ENCODE data around the gene DDX41.

The DDX41 gene

DNA sequence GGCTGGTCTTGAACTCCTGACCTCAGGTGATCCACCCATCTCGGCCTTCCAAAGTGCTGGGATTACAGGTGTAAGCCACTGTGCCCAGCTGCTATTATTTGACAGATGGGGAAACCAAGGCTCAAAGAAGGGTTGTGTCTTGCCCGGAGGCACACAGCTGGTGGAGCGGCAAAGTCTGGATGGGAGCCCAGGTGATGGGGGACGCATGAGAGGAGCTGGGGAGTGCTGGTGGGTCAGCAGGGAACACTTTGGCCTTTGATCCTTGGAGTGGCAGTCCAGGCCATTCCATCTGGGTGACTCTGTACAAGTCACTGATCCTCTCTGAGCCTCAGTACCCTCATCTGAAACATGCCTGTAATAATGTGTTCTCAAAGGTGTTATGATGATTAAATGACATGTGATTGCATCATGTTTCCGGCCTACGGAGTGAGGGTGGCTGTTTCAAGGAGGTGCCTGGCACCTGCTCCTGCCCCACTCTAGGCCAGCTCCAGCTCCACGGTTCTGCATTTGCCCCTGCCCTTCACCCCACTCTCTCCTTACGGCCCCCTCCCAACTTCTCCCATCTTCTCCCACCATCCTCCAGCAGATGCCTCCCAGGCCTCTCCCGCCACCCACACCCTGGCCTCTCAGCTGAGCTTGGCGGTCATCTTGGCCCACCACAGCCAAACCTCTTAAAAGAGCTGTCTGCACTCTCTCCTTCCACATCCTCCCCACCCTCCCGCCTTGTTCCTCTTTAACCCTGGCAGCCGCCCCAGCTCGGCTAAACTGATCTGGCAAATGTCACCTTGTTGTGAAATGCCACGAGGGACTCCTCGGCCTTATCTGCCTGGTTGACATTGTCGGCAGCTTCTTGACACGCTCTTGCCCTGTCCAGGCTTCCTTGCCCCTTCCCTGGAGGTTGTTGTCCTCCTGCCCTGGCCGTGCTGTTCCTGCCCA lies 37.8 kb downstream of the DDX41 start:
- Histone ChIP-seq H3K4me3 (replicated peaks; ENCODE audit: low read depth, low read length) (no peak overlapping the region), H3K36me3 (ENCODE audit: control insufficient read depth, insufficient read depth, low read length) (no peaks in the 10 kb centered on the region; the same call in 1 of the 2 replicates), H3K27me3 (replicated peaks; ENCODE audit: control insufficient read depth, insufficient read depth, low read length) (no peaks in the 10 kb centered on the region; the same call in 1 of the 2 replicates)
- TF ChIP-seq, protein P1, sequence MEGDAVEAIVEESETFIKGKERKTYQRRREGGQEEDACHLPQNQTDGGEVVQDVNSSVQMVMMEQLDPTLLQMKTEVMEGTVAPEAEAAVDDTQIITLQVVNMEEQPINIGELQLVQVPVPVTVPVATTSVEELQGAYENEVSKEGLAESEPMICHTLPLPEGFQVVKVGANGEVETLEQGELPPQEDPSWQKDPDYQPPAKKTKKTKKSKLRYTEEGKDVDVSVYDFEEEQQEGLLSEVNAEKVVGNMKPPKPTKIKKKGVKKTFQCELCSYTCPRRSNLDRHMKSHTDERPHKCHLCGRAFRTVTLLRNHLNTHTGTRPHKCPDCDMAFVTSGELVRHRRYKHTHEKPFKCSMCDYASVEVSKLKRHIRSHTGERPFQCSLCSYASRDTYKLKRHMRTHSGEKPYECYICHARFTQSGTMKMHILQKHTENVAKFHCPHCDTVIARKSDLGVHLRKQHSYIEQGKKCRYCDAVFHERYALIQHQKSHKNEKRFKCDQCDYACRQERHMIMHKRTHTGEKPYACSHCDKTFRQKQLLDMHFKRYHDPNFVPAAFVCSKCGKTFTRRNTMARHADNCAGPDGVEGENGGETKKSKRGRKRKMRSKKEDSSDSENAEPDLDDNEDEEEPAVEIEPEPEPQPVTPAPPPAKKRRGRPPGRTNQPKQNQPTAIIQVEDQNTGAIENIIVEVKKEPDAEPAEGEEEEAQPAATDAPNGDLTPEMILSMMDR (IDR thresholded peaks at IDR 0.05; ENCODE audit: insufficient read depth, low read length, poor library complexity, severe bottlenecking), result no peak
- no peak for DNase-seq (ENCODE audit: extremely low read depth, insufficient read length)

DNA sequence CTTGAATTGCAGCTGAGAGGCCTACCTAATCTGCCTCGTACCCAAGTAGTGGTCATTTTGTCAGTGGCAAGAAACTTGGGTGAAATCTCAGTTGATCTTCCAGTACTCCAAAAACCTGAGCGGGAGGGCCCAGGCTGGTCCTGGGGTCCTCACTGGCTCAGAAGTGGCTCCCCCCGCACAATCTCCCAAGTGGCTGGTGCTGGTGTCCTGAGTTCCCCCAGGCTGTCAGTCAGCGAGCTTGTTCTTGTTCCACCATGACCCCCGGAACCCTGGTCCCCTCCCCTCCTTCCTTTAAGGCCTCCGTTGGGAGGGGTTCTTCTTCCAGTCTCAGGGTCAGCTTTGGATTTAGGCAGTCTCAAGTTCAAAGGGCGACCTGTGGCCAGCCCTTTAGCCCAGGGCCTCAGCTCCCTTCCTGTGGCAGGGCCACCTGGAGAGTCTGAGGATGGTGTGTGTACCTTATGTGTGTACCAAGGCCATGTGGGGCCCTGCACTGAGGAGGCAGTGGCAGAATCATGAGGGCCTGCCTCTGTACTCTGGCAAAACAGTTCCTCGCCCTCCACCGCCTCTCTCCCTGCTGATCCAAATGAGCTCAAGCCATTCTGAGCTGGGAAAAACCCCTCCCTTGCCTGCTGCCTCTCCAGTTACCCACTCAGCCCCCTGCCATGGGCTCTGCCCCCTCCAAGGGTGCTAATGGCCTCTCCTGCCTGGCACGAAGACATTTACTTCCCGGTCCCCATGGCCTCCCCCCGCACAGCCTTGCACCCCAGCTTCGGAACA lies 38.9 kb downstream of the DDX41 start:
- no peak for DNase-seq (ENCODE audit: extremely low read depth, insufficient read length)
- TF ChIP-seq, protein P1 (IDR thresholded peaks at IDR 0.05; ENCODE audit: insufficient read depth, low read length, poor library complexity, severe bottlenecking), result no peak
- no peaks in the 10 kb centered on the region; the same call in 1 of the 2 replicates for H3K27me3 ChIP-seq (replicated peaks; ENCODE audit: control insufficient read depth, insufficient read depth, low read length)
- no peak overlapping the region for H3K4me3 ChIP-seq (replicated peaks; ENCODE audit: low read depth, low read length)
- no peaks in the 10 kb centered on the region; the same call in 1 of the 2 replicates for H3K36me3 ChIP-seq (ENCODE audit: control insufficient read depth, insufficient read depth, low read length)

DNA sequence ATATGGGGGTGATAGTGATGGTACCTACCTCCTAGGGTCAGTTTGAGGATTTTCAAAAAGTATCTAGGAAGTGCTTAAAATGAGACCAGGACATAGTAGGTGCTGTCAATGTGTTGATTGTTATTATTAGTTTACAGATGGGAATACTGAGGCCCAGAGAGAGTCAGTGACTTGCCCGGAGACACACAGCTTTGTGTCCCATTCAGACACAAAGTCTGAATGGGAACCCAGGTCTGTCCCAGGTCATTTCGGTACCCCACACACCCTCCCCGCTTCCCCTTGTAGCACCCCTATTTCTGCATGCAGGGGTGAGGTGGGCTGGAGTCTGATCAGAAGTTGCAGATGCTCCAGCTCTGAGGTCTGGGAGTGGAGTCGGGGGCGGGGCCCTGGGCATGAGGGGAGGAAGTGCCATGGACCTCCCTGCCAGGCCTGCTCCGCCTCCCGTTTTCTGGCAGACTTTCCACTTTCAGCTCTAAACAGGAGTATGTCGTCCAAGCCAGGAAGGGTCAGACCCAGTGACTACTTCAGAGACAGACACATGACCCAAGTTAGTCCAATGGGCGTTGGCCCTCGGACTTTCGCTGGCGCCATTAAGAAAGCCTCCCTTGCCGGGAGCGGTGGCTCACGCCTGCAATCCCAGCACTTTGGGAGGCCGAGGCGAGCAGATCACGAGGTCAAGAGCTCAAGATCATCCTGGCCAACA lies 40.1 kb downstream of the DDX41 start:
- no peaks in the 10 kb centered on the region; the same call in 1 of the 2 replicates for H3K36me3 ChIP-seq (ENCODE audit: control insufficient read depth, insufficient read depth, low read length)
- DNase-seq (ENCODE audit: extremely low read depth, insufficient read length), result no peak
- no peak overlapping the region for H3K4me3 ChIP-seq (replicated peaks; ENCODE audit: low read depth, low read length)
- TF ChIP-seq, protein P1 (IDR thresholded peaks at IDR 0.05; ENCODE audit: insufficient read depth, low read length, poor library complexity, severe bottlenecking), result no peak
- H3K27me3 ChIP-seq (replicated peaks; ENCODE audit: control insufficient read depth, insufficient read depth, low read length), result no peaks in the 10 kb centered on the region; the same call in 1 of the 2 replicates

DNA sequence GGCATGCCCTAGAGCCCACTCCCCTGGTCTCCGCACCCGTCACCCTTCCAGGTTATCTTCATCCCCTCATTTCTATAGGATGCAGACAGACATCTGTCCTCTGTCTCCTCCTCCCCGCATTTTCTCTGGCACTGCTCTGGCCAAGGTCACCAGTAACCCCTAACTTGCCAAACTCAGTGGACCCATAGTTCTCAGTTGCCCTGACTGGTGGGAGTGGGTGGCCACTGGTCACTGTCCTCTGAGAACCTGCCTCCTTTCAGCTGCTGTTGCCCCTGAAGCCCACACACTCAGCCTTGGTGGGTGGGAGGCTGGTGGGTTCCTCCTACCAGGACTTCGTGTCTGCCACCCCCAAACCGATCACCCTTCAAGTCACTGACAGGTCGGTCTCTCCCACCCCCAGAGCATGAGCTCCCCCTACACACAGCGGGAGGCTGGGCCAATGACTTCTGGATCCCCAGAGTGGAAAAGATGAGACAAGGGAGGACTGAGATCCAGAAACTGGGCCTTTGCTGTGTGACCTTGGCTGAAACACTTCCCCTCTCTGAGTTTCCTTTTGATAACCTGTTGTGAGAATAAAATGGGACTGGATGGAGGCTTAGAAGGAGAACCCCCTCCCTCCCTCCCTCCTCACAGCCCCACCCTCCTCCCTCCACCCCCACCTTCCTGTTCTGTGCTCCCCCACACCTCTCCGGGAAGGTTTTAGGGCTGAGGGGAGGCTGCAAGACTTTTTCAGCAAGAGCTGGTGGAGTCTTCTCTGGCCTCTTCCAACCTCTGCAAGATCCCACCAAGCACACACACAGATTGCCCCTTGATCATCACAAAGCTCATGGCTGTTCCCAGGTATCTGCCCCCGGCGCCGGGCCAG lies 41.0 kb downstream of the DDX41 start:
- TF ChIP-seq, protein P1 (IDR thresholded peaks at IDR 0.05; ENCODE audit: insufficient read depth, low read length, poor library complexity, severe bottlenecking), result no peak
- no peak for DNase-seq (ENCODE audit: extremely low read depth, insufficient read length)
- H3K36me3 ChIP-seq (ENCODE audit: control insufficient read depth, insufficient read depth, low read length), result no peaks in the 10 kb centered on the region
- H3K4me3 ChIP-seq (replicated peaks; ENCODE audit: low read depth, low read length), result no peak overlapping the region
- no peaks in the 10 kb centered on the region; the same call in 1 of the 2 replicates for H3K27me3 ChIP-seq (replicated peaks; ENCODE audit: control insufficient read depth, insufficient read depth, low read length)
